ENCODE measurements around the gene CUL1.

The CUL1 gene

GRCh38 chr7:148715027-148715426, 16.3 kb downstream of the CUL1 start:
- DNase-seq (ENCODE audit: insufficient read length, low spot score) (no peak), FAIRE-seq (no peak)
- no peak for TF ChIP-seq CTCF (IDR thresholded peaks at IDR 0.05; ENCODE audit: insufficient read depth, missing control alignments)

- no peak for DNase-seq (ENCODE audit: insufficient read length, low spot score)
- no peak for FAIRE-seq
- no peak for TF ChIP-seq CTCF (IDR thresholded peaks at IDR 0.05; ENCODE audit: insufficient read depth, missing control alignments)
Measured at GRCh38 chr7:148717266-148717793, 18.6 kb downstream of the CUL1 start.

- TF ChIP-seq CTCF (IDR thresholded peaks at IDR 0.05; ENCODE audit: insufficient read depth, missing control alignments): no peak
- no peak for FAIRE-seq
Measured at GRCh38 chr7:148718431-148718830, 19.7 kb downstream of the CUL1 start.

GRCh38 chr7:148719753-148720152, 21.1 kb downstream of the CUL1 start:
- FAIRE-seq (no peak), DNase-seq (ENCODE audit: insufficient read length, low spot score) (no peak)
- no peak for TF ChIP-seq CTCF (IDR thresholded peaks at IDR 0.05; ENCODE audit: insufficient read depth, missing control alignments)

More at GRCh38 chr7:148718431-148718830, 19.7 kb downstream of the CUL1 start:
- no peak for DNase-seq (ENCODE audit: insufficient read length, low spot score)

GRCh38 chr7:148720472-148720871, 21.8 kb downstream of the CUL1 start:
- no peak for DNase-seq (ENCODE audit: insufficient read length, low spot score)
- no peak for FAIRE-seq
- TF ChIP-seq CTCF (IDR thresholded peaks at IDR 0.05; ENCODE audit: insufficient read depth, missing control alignments): no peak

GRCh38 chr7:148721390-148721789, 22.7 kb downstream of the CUL1 start:
- TF ChIP-seq CTCF (IDR thresholded peaks at IDR 0.05; ENCODE audit: insufficient read depth, missing control alignments): no peak

GRCh38 chr7:148722340-148723165, 23.9 kb downstream of the CUL1 start:
- TF ChIP-seq CTCF (IDR thresholded peaks at IDR 0.05; ENCODE audit: insufficient read depth, missing control alignments): no peak
- FAIRE-seq (no peak), DNase-seq (ENCODE audit: insufficient read length, low spot score) (no peak)

More at GRCh38 chr7:148721390-148721789, 22.7 kb downstream of the CUL1 start:
- no peak for DNase-seq (ENCODE audit: insufficient read length, low spot score)
- FAIRE-seq: no peak
